Measurements from ENCODE around the gene MOV10.

The MOV10 gene

DNA sequence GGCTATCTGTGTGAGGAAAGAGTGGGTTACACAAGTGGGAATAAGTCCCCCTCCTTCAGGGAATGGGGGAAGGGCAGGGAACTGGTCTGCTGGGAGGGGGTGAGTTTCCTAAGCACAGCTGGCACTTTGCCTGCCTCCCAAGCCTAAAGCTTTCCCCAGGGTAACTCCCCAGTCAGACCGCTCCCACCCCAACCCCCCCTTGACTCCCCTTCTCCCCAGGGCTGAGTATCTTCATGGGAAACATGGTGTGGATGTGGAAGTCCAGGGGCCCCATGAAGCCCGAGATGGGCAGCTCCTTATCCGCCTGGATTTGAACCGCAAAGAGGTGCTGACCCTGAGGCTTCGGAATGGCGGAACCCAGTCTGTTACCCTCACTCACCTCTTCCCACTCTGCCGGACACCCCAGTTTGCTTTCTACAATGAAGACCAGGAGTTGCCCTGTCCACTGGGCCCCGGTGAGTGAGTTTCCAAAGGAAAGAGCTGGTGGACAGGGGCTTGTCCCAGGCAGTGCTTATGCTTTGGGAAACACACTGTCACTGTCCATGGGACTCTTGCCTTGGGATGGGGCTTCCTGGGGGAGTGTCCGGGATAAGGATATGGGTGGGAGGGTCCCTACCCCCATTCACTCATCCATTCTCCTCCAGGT is 14.9 kb downstream of the MOV10 start:
- Histone ChIP-seq H3K4me1 (ENCODE audit: control insufficient read depth in 1 of 2, insufficient read depth in 2 of 2, low read length in 2 of 2) (peaks cover 0 to 5% of the 10 kb centered on the region in 2 donors), H3K9me3 (ENCODE audit: control insufficient read depth in 1 of 2, low read length in 2 of 2) (no peaks in the 10 kb centered on the region), H3K4me3 (ENCODE audit: low read depth in 1 of 2, low read length in 2 of 2) (no peak overlapping the region), H3K27me3 (ENCODE audit: low read depth, low read length) (no peaks in the 10 kb centered on the region), H3K36me3 (ENCODE audit: control insufficient read depth in 1 of 2, insufficient read depth in 2 of 2, low read length in 2 of 2) (peaks cover 28 to 44% of the 10 kb centered on the region in 2 donors), H3K27ac (ENCODE audit: low read length) (no peak overlapping the region)

DNA sequence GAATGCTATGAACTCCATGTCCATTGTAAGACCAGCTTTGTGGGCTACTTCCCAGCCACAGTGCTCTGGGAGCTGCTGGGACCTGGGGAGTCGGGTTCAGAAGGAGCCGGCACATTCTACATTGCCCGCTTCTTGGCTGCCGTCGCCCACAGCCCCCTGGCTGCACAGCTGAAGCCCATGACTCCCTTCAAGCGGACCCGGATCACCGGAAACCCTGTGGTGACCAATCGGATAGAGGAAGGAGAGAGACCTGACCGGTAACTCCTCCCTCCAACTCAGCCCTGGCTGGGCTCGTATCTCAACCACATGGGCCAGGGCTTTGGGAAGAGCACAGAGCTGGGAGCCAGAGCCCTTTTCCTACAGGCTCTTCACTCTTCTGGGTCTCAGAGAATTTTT is 15.4 kb downstream of the MOV10 start:
- Histone ChIP-seq H3K27me3 (ENCODE audit: low read depth, low read length) (no peaks in the 10 kb centered on the region), H3K9me3 (ENCODE audit: control insufficient read depth in 1 of 2, low read length in 2 of 2) (no peaks in the 10 kb centered on the region), H3K36me3 (ENCODE audit: control insufficient read depth in 1 of 2, insufficient read depth in 2 of 2, low read length in 2 of 2) (peaks cover 31 to 49% of the 10 kb centered on the region in 2 donors), H3K4me3 (ENCODE audit: low read depth in 1 of 2, low read length in 2 of 2) (no peak overlapping the region), H3K4me1 (ENCODE audit: control insufficient read depth in 1 of 2, insufficient read depth in 2 of 2, low read length in 2 of 2) (peaks cover 0 to 5% of the 10 kb centered on the region in 2 donors), H3K27ac (ENCODE audit: low read length) (no peak overlapping the region)

- no peak overlapping the region for H3K27ac ChIP-seq (ENCODE audit: low read length)
- no peaks in the 10 kb centered on the region for H3K27me3 ChIP-seq (ENCODE audit: low read depth, low read length)
- peaks cover 0 to 1% of the 10 kb centered on the region in 2 donors for H3K4me1 ChIP-seq (ENCODE audit: control insufficient read depth in 1 of 2, insufficient read depth in 2 of 2, low read length in 2 of 2)
- no peaks in the 10 kb centered on the region for H3K9me3 ChIP-seq (ENCODE audit: control insufficient read depth in 1 of 2, low read length in 2 of 2)
- no peak overlapping the region for H3K4me3 ChIP-seq (ENCODE audit: low read depth in 1 of 2, low read length in 2 of 2)
- peaks cover 50 to 69% of the 10 kb centered on the region in 2 donors for H3K36me3 ChIP-seq (ENCODE audit: control insufficient read depth in 1 of 2, insufficient read depth in 2 of 2, low read length in 2 of 2)
These were observed 18.2 kb downstream of the MOV10 start for GRCh38 chr1:112692681-112693080.

GRCh38 chr1:112693821-112694220 is 19.4 kb downstream of the MOV10 start:
- Histone ChIP-seq H3K27me3 (ENCODE audit: low read depth, low read length) (no peaks in the 10 kb centered on the region), H3K36me3 (ENCODE audit: control insufficient read depth in 1 of 2, insufficient read depth in 2 of 2, low read length in 2 of 2) (peaks cover 53 to 78% of the 10 kb centered on the region in 2 donors), H3K9me3 (ENCODE audit: control insufficient read depth in 1 of 2, low read length in 2 of 2) (no peaks in the 10 kb centered on the region)

DNA sequence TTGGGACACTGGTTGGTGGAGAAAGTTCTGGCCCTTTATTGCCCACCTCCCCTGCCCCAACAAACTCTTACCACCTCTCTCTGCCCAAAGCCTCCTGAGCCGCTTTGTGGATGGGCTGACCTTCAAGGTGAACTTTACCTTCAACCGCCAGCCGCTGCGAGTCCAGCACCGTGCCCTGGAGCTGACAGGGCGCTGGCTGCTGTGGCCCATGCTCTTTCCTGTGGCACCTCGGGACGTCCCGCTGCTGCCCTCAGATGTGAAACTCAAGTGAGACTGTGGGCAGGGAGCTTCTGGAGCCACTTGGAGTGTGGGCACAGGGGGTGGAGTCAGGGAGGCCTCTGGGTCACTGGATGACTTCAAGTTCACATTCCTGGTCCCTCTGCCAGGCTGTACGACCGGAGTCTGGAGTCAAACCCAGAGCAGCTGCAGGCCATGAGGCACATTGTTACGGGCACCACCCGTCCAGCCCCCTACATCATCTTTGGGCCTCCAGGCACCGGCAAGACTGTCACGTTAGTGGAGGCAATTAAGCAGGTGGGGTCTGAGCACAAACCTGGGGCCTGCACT is 20.0 kb downstream of the MOV10 start:
- peaks cover 5 to 9% of the 10 kb centered on the region in 2 donors for H3K4me1 ChIP-seq (ENCODE audit: control insufficient read depth in 1 of 2, insufficient read depth in 2 of 2, low read length in 2 of 2)
- peaks cover 56 to 82% of the 10 kb centered on the region in 2 donors for H3K36me3 ChIP-seq (ENCODE audit: control insufficient read depth in 1 of 2, insufficient read depth in 2 of 2, low read length in 2 of 2)
- no peak overlapping the region for H3K27ac ChIP-seq (ENCODE audit: low read length)
- H3K4me3 ChIP-seq (ENCODE audit: low read depth in 1 of 2, low read length in 2 of 2) = no peak overlapping the region
- no peaks in the 10 kb centered on the region for H3K27me3 ChIP-seq (ENCODE audit: low read depth, low read length)
- H3K9me3 ChIP-seq (ENCODE audit: control insufficient read depth in 1 of 2, low read length in 2 of 2) = no peaks in the 10 kb centered on the region

More at GRCh38 chr1:112693821-112694220, 19.4 kb downstream of the MOV10 start:
- Histone ChIP-seq H3K4me1 (ENCODE audit: control insufficient read depth in 1 of 2, insufficient read depth in 2 of 2, low read length in 2 of 2) (peaks cover 0 to 3% of the 10 kb centered on the region in 2 donors), H3K27ac (ENCODE audit: low read length) (no peak overlapping the region), H3K4me3 (ENCODE audit: low read depth in 1 of 2, low read length in 2 of 2) (no peak overlapping the region)

DNA sequence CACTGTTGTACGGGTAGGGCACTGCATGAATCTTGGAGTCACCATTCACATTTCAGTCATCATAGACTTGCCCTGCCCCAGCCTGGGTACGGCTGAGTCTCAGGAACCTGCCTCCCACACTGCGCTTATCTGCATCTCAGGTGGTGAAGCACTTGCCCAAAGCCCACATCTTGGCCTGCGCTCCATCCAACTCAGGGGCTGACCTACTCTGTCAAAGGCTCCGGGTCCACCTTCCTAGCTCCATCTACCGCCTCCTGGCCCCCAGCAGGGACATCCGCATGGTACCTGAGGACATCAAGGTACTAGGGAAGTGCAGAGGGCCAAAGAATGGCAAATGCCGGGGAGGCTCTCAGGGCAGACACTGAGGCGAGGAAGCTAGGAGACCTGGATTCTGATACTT is 20.8 kb downstream of the MOV10 start:
- Histone ChIP-seq H3K36me3 (ENCODE audit: control insufficient read depth in 1 of 2, insufficient read depth in 2 of 2, low read length in 2 of 2) (peaks cover 56 to 74% of the 10 kb centered on the region in 2 donors), H3K27me3 (ENCODE audit: low read depth, low read length) (no peaks in the 10 kb centered on the region), H3K4me1 (ENCODE audit: control insufficient read depth in 1 of 2, insufficient read depth in 2 of 2, low read length in 2 of 2) (peaks cover 14 to 17% of the 10 kb centered on the region in 2 donors)

DNA sequence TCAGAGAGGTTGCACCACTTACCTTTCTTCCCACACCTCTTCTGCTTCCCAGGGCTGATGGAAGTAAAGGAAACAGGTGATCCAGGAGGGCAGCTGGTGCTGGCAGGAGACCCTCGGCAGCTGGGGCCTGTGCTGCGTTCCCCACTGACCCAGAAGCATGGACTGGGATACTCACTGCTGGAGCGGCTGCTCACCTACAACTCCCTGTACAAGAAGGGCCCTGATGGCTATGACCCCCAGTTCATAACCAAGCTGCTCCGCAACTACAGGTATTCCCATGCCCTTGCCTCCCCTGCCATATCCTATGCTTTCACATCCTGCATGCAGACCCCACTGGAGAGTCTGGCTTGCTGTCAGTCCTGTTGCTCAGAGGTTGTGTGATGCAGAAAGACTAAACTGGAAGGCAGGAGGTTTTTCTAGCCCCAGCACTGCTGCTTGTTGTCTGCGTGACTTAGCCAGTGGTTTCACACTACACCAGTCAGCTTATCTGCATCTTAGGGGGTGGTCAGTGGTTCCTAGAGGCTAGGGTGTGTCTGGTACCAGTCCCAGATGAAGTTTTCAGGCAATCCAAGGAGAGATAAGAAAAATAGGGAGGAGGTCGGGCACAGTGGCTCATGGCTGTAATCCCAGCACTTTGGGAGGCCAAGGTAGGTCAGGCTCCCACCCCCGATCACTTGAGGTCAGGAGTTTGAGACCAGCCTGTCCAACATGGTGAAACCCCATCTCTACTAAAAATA is 22.3 kb downstream of the MOV10 start:
- peaks cover 28 to 32% of the 10 kb centered on the region in 2 donors for H3K4me1 ChIP-seq (ENCODE audit: control insufficient read depth in 1 of 2, insufficient read depth in 2 of 2, low read length in 2 of 2)
- no peak overlapping the region for H3K4me3 ChIP-seq (ENCODE audit: low read depth in 1 of 2, low read length in 2 of 2)
- H3K9me3 ChIP-seq (ENCODE audit: control insufficient read depth in 1 of 2, low read length in 2 of 2) = no peaks in the 10 kb centered on the region
- no peak overlapping the region for H3K27ac ChIP-seq (ENCODE audit: low read length)
- peaks cover 50 to 61% of the 10 kb centered on the region in 2 donors for H3K36me3 ChIP-seq (ENCODE audit: control insufficient read depth in 1 of 2, insufficient read depth in 2 of 2, low read length in 2 of 2)
- no peaks in the 10 kb centered on the region for H3K27me3 ChIP-seq (ENCODE audit: low read depth, low read length)

More for the DNA sequence above, 20.8 kb downstream of the MOV10 start:
- Histone ChIP-seq H3K9me3 (ENCODE audit: control insufficient read depth in 1 of 2, low read length in 2 of 2) (no peaks in the 10 kb centered on the region), H3K4me3 (ENCODE audit: low read depth in 1 of 2, low read length in 2 of 2) (no peak overlapping the region), H3K27ac (ENCODE audit: low read length) (no peak overlapping the region)

DNA sequence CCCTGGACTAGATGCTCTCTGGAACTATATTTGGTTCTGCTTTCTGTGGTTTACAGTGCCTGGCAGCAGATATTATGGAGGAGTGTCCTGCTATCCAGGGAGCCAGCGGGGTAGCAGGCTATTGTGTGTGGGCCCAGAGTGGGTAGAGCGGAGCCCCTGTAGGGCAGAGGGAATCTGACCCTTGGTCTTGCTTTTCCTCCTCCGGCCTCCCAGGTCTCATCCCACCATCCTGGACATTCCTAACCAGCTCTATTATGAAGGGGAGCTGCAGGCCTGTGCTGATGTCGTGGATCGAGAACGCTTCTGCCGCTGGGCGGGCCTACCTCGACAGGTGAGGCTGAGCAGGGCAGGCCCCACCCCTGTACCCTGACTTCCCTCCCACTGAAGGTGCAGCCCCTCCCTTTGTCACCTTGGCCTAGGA is 23.3 kb downstream of the MOV10 start:
- Histone ChIP-seq H3K27ac (ENCODE audit: low read length) (no peak overlapping the region), H3K36me3 (ENCODE audit: control insufficient read depth in 1 of 2, insufficient read depth in 2 of 2, low read length in 2 of 2) (peaks cover 52 to 56% of the 10 kb centered on the region in 2 donors)

DNA sequence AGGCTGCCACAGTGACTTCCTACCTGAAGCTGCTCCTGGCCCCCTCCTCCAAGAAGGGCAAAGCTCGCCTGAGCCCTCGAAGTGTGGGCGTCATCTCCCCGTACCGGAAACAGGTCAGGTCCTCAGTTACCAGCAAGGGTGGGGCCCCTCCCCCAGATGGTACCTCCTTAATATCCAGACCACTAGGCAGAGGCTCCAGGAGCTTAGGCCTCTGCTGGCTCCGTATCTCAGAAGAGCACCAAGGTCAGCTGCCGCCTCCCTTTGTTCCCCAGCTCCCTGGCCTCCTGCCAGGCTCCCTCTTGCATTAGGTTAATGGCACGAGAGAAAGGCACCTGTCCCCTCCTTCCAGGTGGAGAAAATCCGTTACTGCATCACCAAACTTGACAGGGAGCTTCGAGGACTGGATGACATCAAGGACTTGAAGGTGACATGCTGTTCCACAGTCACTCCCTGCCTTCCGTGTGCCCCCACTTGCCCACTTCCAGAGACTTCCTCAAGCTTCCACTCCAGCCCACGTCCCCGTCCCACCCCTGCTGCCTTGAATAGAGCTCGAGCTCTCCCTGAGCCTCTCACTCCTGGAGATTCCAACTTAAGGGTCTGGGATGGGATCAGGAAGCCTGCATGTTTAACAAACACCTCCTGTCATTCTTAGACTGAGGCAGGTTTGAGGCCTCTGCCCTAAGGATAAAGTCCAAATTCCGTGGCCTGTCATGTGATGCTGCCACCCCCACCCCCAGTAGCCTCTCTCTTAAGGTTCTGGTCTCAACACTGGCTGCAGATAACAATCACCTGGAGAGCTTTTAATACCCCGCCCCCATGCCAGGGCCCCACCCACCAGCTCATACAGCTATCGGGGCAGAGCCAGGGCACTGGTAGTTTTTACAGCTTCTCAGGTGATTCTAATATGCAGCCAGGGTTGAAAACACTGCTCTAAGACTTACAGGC is 24.2 kb downstream of the MOV10 start:
- Histone ChIP-seq H3K4me3 (ENCODE audit: low read depth in 1 of 2, low read length in 2 of 2) (no peak overlapping the region), H3K27me3 (ENCODE audit: low read depth, low read length) (no peaks in the 10 kb centered on the region), H3K4me1 (ENCODE audit: control insufficient read depth in 1 of 2, insufficient read depth in 2 of 2, low read length in 2 of 2) (peaks cover 36 to 45% of the 10 kb centered on the region in 2 donors), H3K27ac (ENCODE audit: low read length) (peak overlapping the region; percentile 91), H3K9me3 (ENCODE audit: control insufficient read depth in 1 of 2, low read length in 2 of 2) (no peaks in the 10 kb centered on the region), H3K36me3 (ENCODE audit: control insufficient read depth in 1 of 2, insufficient read depth in 2 of 2, low read length in 2 of 2) (peaks cover 49 to 55% of the 10 kb centered on the region in 2 donors)

More for the DNA sequence above, 23.3 kb downstream of the MOV10 start:
- H3K4me3 ChIP-seq (ENCODE audit: low read depth in 1 of 2, low read length in 2 of 2) = no peak overlapping the region
- no peaks in the 10 kb centered on the region for H3K9me3 ChIP-seq (ENCODE audit: control insufficient read depth in 1 of 2, low read length in 2 of 2)
- H3K27me3 ChIP-seq (ENCODE audit: low read depth, low read length) = no peaks in the 10 kb centered on the region
- H3K4me1 ChIP-seq (ENCODE audit: control insufficient read depth in 1 of 2, insufficient read depth in 2 of 2, low read length in 2 of 2) = peaks cover 31 to 42% of the 10 kb centered on the region in 2 donors

GRCh38 chr1:112699425-112700144 is 25.1 kb downstream of the MOV10 start:
- peaks cover 46 to 53% of the 10 kb centered on the region in 2 donors for H3K4me1 ChIP-seq (ENCODE audit: control insufficient read depth in 1 of 2, insufficient read depth in 2 of 2, low read length in 2 of 2)
- H3K4me3 ChIP-seq (ENCODE audit: low read depth in 1 of 2, low read length in 2 of 2) = no peak overlapping the region
- H3K27me3 ChIP-seq (ENCODE audit: low read depth, low read length) = no peaks in the 10 kb centered on the region
- no peaks in the 10 kb centered on the region for H3K9me3 ChIP-seq (ENCODE audit: control insufficient read depth in 1 of 2, low read length in 2 of 2)
- peaks cover 49 to 50% of the 10 kb centered on the region in 2 donors for H3K36me3 ChIP-seq (ENCODE audit: control insufficient read depth in 1 of 2, insufficient read depth in 2 of 2, low read length in 2 of 2)
- H3K27ac ChIP-seq (ENCODE audit: low read length) = peak overlapping the region; percentile 91

All from muscle layer of duodenum (tissue), 2 donors.